GM21367 (cell line): ENCODE results near the gene EMP2.
"Not testable (repeated sequence)": the region's sequence is repeated elsewhere in the genome, so short reads cannot be mapped to it uniquely, and the experiment has no call there.

Source experiments
- ATAC-seq: cut with Tn5 transposase; IDR thresholded peaks from one replicate; pipeline ENCODE4 v1.9.1; 2021; ENCODE audit not compliant: unreplicated experiment

Gene EMP2

DNA sequence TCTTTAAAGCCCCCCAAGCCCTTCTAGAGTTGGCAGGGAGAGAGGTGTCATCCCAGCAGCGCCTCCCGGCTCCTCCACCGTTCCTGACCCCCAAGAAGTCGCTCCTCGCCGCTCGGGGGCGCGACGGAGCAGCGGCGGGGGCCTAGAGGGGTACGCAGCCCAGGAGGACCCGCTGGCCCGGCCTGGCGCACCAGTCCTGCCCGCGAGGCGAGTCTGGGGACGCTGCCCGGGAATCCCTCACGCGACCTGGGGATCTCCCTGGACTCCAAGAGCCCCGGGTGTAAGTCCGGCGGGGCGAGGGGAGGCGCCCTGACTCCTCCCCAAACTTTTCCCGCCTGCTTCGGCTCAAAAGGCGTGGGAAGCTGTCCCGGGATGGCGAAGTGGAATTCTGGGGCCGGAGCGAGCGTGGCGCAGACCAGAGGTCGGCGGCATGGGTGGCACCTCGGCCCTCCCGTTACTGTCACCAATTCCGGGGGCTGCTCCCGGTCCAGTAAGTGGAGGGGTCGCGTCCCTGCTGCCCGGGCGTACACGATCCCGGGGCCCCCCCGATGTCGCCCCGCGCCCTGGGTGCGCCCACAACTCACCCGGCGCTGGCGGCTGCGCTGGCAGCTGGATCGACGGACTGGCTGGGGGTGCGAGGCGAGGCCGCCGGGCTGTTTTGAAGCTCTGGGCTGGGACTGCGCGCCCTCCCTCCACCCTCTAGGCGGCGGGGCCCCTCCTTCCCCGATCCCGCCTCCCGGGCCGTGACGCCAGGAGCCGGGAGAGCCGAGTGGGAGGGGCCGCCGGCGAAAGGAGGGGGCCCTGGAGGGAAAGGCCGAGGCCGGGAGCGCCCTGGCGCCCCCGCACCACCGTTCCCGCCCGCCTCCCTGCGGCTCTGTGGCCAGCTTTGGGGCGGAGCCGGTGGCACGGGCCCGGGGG, at the start of gene EMP2:
Gene EMP2, minus strand, starts transcription at position 634 of the 918 bp plus-strand sequence. CDS start 32,981 bp downstream, outside the sequence.
- ATAC-seq: no peak

- ATAC-seq: no peak
Observed at GRCh38 chr16:10629592-10629963, 49.2 kb upstream of the EMP2 start.

- ATAC-seq: no peak
Observed at GRCh38 chr16:10625595-10626357, 45.4 kb upstream of the EMP2 start.

DNA sequence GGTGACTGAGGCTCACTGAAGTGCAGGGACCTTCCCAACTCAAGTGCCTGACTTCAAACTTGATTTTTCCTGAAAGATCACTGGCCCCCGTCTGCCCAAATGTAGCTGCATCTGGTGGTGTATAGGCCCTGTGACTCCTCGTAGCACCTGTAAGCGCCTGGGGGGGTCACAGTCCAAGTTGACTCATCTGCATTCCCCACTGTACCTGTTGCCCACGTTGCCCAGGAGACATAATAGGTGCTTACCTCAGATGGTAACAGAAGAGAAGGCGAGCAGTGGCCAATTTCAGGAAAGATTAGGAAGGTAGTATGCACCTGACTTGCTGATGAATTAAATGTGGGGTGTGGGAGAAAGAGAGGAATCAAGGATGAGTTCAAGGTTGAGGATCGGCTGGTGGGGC, 44.1 kb upstream of the EMP2 start:
- no peak for ATAC-seq

GRCh38 chr16:10623059-10623458, 42.7 kb upstream of the EMP2 start:
- no peak for ATAC-seq

- no peak for ATAC-seq
Observed at GRCh38 chr16:10622036-10622921, 41.9 kb upstream of the EMP2 start.

DNA sequence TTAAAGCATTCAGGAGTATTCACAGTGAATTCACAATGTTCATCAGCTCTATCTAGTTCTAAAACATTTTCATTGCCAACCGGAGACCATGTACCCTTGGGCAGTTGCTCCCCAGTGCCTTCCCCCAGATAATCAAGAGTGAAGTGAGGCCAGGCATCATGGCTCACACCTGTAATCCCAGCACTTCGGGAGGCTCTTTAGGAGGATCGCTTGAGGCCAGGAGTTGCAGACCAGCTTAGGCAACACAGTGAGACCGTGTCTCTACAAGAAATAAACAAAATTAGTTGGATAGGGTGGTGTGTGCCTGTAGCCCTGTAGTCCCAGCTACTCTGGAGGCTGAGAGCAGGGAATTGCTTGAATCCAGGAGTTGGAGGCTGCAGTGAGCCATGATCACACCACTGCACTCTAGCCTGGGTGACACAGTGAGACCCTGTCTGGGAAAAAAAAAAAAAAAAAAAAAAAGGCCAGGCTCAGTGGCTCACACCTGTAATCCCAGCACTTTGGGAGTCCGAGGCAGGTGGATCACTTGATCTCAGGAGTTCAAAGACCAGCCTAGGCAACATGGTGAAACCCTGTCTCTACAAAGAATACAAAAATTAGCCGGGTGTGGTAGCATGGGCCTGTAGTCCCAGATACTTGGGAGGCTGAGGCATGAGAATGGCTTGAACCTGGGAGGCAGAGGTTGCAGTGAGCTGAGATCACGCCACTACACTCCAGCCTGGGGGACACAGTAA, 41.0 kb upstream of the EMP2 start:
- not testable (repeated sequence) for ATAC-seq

DNA sequence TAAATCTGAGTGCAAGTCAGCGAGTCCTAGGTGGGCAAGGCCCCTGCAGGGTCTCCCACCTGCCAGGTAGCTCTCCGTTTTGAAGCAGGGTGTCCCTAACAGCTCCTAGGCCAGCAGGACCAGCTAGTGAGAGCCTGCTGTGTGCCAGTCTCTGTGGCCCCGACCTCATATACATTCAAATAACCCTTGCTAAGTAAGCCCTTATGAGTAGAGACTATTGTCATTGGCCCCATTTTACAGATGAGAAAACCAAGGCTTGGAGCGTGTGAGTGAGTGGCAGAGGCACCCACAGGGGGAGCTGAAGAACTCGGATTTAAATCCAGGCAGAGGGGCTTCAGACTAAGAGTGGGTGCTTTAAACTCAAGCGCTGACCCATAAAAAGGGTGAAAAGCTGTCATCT, 39.7 kb upstream of the EMP2 start:
- ATAC-seq: no peak

- no peak for ATAC-seq
Observed at GRCh38 chr16:10619271-10619849, 39.0 kb upstream of the EMP2 start.

GRCh38 chr16:10618710-10619209, 38.4 kb upstream of the EMP2 start:
- no peak for ATAC-seq

DNA sequence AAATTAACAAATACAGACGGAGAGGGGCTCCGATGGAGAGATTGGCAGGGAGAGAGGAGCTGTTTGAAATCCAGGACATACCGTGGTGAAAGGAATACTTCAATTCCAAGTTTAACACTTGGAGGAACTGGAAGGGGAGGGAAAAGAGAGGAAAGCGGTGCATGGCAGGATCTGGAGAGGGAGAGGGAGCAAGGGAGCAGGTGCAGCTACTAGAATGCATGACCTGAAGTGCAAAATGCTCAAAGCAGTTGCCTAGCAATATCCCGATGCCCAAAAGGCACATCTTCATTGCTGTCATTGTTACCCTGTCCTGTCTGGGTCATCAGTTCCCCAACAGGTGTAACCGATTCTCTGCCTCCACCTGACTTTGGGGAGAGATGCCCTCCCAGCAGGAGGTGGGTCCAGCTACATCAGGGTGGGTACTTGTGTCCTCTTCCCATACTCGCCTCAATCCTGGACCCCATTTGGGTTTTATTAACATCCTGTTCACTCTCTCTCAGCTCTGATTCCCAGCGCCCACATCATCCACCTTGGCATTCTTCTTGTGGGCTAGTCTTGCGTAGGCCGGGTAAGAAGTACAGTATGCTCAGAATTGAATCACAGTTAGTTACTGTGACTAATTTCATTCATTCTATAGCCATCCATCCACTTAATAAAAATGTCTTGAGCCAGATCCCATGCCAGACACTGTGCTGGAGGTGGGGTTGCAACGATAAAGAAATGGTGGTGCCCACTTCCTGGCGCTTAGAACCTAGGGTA, 37.4 kb upstream of the EMP2 start:
- no peak for ATAC-seq

DNA sequence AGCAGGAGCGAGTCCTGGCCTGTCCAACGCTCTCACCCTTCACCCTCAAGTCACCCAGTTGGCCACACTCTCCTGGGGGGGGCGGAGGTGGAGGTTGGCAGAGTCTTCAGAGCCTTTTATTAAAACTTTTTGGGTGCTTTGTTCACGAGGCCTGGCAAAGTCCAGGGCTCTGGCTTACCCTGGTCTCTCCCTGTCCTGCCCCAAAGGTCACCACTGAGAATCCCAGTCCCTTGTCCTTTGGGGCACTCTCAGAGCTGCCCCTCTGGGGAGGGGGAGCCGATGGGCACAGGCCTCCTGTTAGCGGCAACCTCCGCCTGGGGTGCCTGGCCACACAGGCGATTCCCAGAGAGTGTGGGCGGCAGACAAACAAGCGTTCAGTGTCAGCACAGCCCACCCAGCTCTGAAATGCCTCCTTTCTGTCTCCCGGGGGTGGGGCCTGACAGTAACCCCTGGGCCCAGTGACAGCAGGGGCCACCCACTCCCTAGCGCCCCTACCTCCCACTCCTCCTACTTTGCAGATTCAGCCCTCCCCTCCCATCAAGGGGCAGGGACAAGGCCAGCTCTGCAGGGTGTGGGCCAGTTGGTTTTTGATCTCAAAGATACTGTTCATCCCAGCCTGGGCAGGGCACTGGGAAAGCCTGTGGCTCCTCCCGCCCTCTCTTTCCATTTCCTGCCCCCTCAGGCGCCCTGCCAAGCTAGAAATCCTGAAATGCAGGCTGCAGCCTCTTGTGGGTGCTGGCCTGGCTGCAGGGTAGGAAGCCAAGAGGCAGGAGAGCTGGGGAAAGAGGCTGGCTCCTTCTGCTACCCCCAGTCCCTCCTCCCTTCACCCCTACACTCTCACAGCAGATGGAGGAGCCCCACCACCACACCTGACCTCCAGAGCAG, 36.6 kb upstream of the EMP2 start:
- ATAC-seq: no peak

GRCh38 chr16:10616419-10616755, 36.0 kb upstream of the EMP2 start:
- no peak for ATAC-seq

GRCh38 chr16:10614685-10615084, 34.3 kb upstream of the EMP2 start:
- ATAC-seq: no peak

- ATAC-seq: no peak
Observed at GRCh38 chr16:10613785-10614485, 33.5 kb upstream of the EMP2 start.

GRCh38 chr16:10612649-10613179, 32.3 kb upstream of the EMP2 start:
- no peak for ATAC-seq

DNA sequence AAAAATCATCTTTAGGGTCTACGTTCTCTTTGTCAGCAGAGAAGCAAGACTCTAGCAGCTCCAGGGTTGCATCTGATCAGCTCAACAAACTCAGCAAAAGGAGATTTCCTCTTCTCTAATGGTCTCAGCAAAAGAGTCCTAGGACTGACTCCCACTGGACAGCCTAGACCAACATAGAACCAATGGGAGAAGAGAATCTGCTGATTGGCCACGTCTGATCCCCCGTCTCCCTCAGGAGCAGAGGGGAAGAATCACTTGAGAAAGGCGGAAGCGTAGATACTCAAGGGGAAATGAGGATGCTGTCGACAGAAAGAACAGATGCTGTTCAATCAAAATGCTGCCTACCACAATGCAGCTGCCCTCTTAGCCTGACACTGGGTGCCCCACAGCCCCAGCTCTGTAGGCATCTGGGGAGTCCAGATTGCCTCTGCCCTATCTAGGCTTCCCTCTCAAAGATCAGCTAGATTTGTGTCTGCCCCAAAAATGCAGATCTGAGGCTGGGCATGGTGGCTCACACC, 31.5 kb upstream of the EMP2 start:
- no peak for ATAC-seq
